GM12878 (cell line): ENCODE data around the gene CLASP1. TPM values are rescaled to one million over a fixed set of nuclear protein-coding genes. Genes with fewer than 3 reads are reported as not detected.

Experiments used
- ATAC-seq: fragments of 200-7000 bp; cut with Tn5 transposase; 3 replicates; pipeline ENCODE4 v1.9.1; 2020; ENCODE audit warnings: mild to moderate bottlenecking, moderate library complexity
- BruUV-seq: library from RNA; stranded (reverse); fragments of 400-500 nt; replicated peaks from 2 replicates; lab custom pipeline; 2021; lab: Mats Ljungman, UMichigan
- CTCF ChIA-PET: fragments of 300-600 bp; sonication (Branson Sonifier 250); formaldehyde crosslinking; extraction: SDS; loops from one replicate; lab custom pipeline; 2021; ENCODE audit warnings: inconsistent platforms; lab: Yijun Ruan, JAX
- POLR2A ChIA-PET: fragments of 350-600 bp; formaldehyde crosslinking; extraction: SDS; loops from one replicate; lab custom pipeline; 2021; ENCODE audit warnings: inconsistent platforms; lab: Charles Lee
- RAD21 ChIA-PET: fragments of 300-600 bp; sonication (Branson Sonifier 250); formaldehyde crosslinking; loops from one replicate; lab custom pipeline; 2023; ENCODE audit warnings: antibody characterized with exemption; ENCODE audit not compliant: unreplicated experiment; lab: Charles Lee
- SMC1A ChIA-PET: fragments of 300-600 bp; sonication (Branson Sonifier 250); formaldehyde crosslinking; loops from one replicate; lab custom pipeline; 2023; ENCODE audit not compliant: unreplicated experiment, uncharacterized antibody; lab: Charles Lee
- DNase-seq: peaks from one replicate; pipeline ENCODE4 v3.0.0-alpha.2; 2011; ENCODE audit warnings: low read depth, low spot score
- FAIRE-seq: peaks from 3 replicates; lab custom pipeline; 2011; peaks lifted over from hg19 to GRCh38; lab: Jason Lieb, UNC
- H2AFZ ChIP-seq: 2 replicates; pipeline ENCODE4 v1.6.0; 2011; ENCODE audit warnings: low read depth, low read length, control low read depth; ENCODE audit not compliant: control insufficient read depth
- H3K27ac ChIP-seq: 2 replicates; pipeline ENCODE4 v1.5.1; 2011; ENCODE audit warnings: control low read depth; ENCODE audit not compliant: control insufficient read depth, insufficient read depth
- H3K27me3 ChIP-seq, 2 experiments: replicated peaks in 1 of 2; 2 replicates each; pipeline versions ENCODE4 v1.6.0 to v1.6.1; 2011; ENCODE audit warnings: low read length in 1 of 2; ENCODE audit not compliant: control insufficient read depth in 2 of 2, insufficient read depth in 2 of 2
- H3K36me3 ChIP-seq, 2 experiments: 2 replicates each; pipeline ENCODE4 v1.5.1; 2011; ENCODE audit warnings: low read length in 1 of 2; ENCODE audit not compliant: control insufficient read depth in 2 of 2, insufficient read depth in 2 of 2
- H3K4me1 ChIP-seq: 2 replicates; pipeline ENCODE4 v1.6.1; 2011; ENCODE audit warnings: mild to moderate bottlenecking, low read length, moderate library complexity, mixed read lengths; ENCODE audit not compliant: control insufficient read depth, insufficient read depth
- H3K4me2 ChIP-seq: 2 replicates; pipeline ENCODE4 v1.6.0; 2011; ENCODE audit warnings: control low read depth; ENCODE audit not compliant: control insufficient read depth, insufficient read depth
- H3K4me3 ChIP-seq: fragments of 200-600 bp; sonication (generic); 2 replicates; pipeline ENCODE4 v1.5.1; 2016
- H3K79me2 ChIP-seq: 2 replicates; pipeline ENCODE4 v1.6.0; 2011; ENCODE audit warnings: low read length; ENCODE audit not compliant: control insufficient read depth, insufficient read depth
- H3K9ac ChIP-seq: 2 replicates; pipeline ENCODE4 v1.8.0; 2011; ENCODE audit warnings: low read length, control low read depth, mixed read lengths; ENCODE audit not compliant: control insufficient read depth, insufficient read depth
- H3K9me3 ChIP-seq: replicated peaks from 3 replicates; pipeline ENCODE4 v1.5.1; 2011; ENCODE audit warnings: mild to moderate bottlenecking, low read length; ENCODE audit not compliant: control insufficient read depth, insufficient read depth
- H4K20me1 ChIP-seq: 2 replicates; pipeline ENCODE4 v1.6.0; 2011; ENCODE audit not compliant: control insufficient read depth, insufficient read depth
- BCLAF1 ChIP-seq: fragments of 450-650 bp; IDR thresholded peaks from 2 replicates; pipeline ENCODE4 v1.6.1; 2017; ENCODE audit warnings: antibody characterized with exemption, mild to moderate bottlenecking, moderate library complexity
- CBX3 ChIP-seq: fragments of 200-600 bp; sonication (generic); IDR thresholded peaks from 2 replicates; pipeline ENCODE4 v1.6.1; 2016; ENCODE audit warnings: low read depth, borderline replicate concordance
- EGR1 ChIP-seq, 2 experiments: IDR thresholded peaks; 1 replicate in 1 of 2; 2 replicates in 1 of 2; pipeline ENCODE4 v1.6.1; 2011 to 2012; ENCODE audit warnings: low read depth in 2 of 2, low read length in 2 of 2, borderline replicate concordance in 1 of 2, mild to moderate bottlenecking in 1 of 2, moderate library complexity in 1 of 2
- ELK1 ChIP-seq: IDR thresholded peaks from 2 replicates; pipeline ENCODE4 v1.6.1; 2012; ENCODE audit warnings: low read depth, low read length, improper control_type of control experiment
- KAT2A ChIP-seq: conservative IDR thresholded peaks from 2 replicates; pipeline ENCODE4 v1.6.1; 2011; ENCODE audit warnings: low read depth, low read length; ENCODE audit not compliant: control insufficient read depth
- LARP7 ChIP-seq: fragments of 450-650 bp; IDR thresholded peaks from 2 replicates; pipeline ENCODE4 v1.6.1; 2017; ENCODE audit warnings: mild to moderate bottlenecking
- MTA3 ChIP-seq: IDR thresholded peaks from 2 replicates; pipeline ENCODE4 v1.6.1; 2012; ENCODE audit warnings: low read length, inconsistent platforms, borderline replicate concordance
- NFYB ChIP-seq: IDR thresholded peaks from 2 replicates; pipeline ENCODE4 v1.6.1; 2011; ENCODE audit warnings: low read depth, mild to moderate bottlenecking, low read length, improper control_type of control experiment, moderate library complexity; ENCODE audit not compliant: insufficient read depth
- NR2C2 ChIP-seq: IDR thresholded peaks from 2 replicates; pipeline ENCODE4 v1.6.1; 2011; ENCODE audit warnings: borderline replicate concordance, low read depth; ENCODE audit not compliant: control insufficient read depth, insufficient read length
- SPI1 ChIP-seq: IDR thresholded peaks from 2 replicates; pipeline ENCODE4 v1.6.1; 2011; ENCODE audit warnings: low read depth, mild to moderate bottlenecking, low read length, moderate library complexity, borderline replicate concordance; ENCODE audit not compliant: insufficient read depth
- ZBTB4 ChIP-seq: fragments of 450-650 bp; formaldehyde crosslinking; IDR thresholded peaks from 2 replicates; pipeline ENCODE4 v1.4.0; 2022; ENCODE audit warnings: mild to moderate bottlenecking, moderate library complexity
- ZNF687 ChIP-seq: fragments of 450-650 bp; IDR thresholded peaks from 2 replicates; pipeline ENCODE4 v1.6.1; 2017; ENCODE audit warnings: mild to moderate bottlenecking, moderate library complexity
- WGBS: methylation state at CpG from one replicate; pipeline ENCODE4 v1.1.6; 2016; ENCODE audit warnings: low lambda C conversion rate; ENCODE audit not compliant: insufficient replicate concordance, insufficient coverage; ENCODE audit errors: missing lambda C conversion rate; 5-methylcytosine and 5-hydroxymethylcytosine counted together
- in situ Hi-C: fragments of 300-500 bp; cut with MboI; formaldehyde crosslinking; loops from 9 replicates; pipeline ENCODE4 v1.14.3; 2018; ENCODE audit warnings: mixed read lengths
- intact Hi-C: fragments of 100-400 bp; cut with micrococcal nuclease; formaldehyde crosslinking; loops from one replicate; pipeline ENCODE4 v1.14.2; 2022; ENCODE audit not compliant: unreplicated experiment
- polyA plus RNA-seq, 11 experiments: library from polyadenylated mRNA; depleted of rRNA in 4 of 11; unstranded in 6 of 11; stranded (reverse) in 5 of 11; fragments of >200 nt; fragmentation: Nextera tagmentation in 4 of 11; fragmentation: Illumina TruSeq in 1 of 11; extraction: Ambion mirVana in 4 of 11; extraction: Trizol in 1 of 11; gene quantifications; 1 replicate in 1 of 11; 2 replicates in 10 of 11; pipeline versions ENCODE4 v1.2.1 to v1.2.3, GENCODE V29; 2011 to 2016; ENCODE audit warnings: inconsistent platforms in 2 of 11, missing spikeins in 2 of 11, low read depth in 1 of 11
- total RNA-seq, 4 experiments: library from RNA; depleted of rRNA in 3 of 4; stranded (reverse); fragments of >200 nt in 3 of 4; fragmentation: Illumina TruSeq in 1 of 4; extraction: Trizol in 1 of 4; gene quantifications; 2 replicates each; pipeline versions ENCODE4 v1.2.1 to v1.2.3, GENCODE V29; 2013 to 2021

CLASP1 gene
- total and polyA plus RNA-seq, 10 of the 15 experiments (the other 5 are each of a cell fraction or from before 2014, with no cell fraction given) = 1.4 to 62.4 (median 32.9) TPM

- Histone ChIP-seq H3K36me3 (peaks cover 15 to 25% of the 10 kb centered on the region in 2 experiments), H3K79me2 (no peaks in the 10 kb centered on the region), H3K4me1 (no peaks in the 10 kb centered on the region), H3K4me2 (no peak overlapping the region), H3K9ac (no peak overlapping the region), H3K27me3 (no peaks in the 10 kb centered on the region), H4K20me1 (no peaks in the 10 kb centered on the region), H3K9me3 (no peaks in the 10 kb centered on the region), H3K4me3 (no peak overlapping the region), H3K27ac (no peak overlapping the region), H2AFZ (no peak overlapping the region)
- ATAC-seq (no peak), FAIRE-seq (no peak), DNase-seq (no peak)
- no TSS peak for BruUV-seq
- CTCF ChIA-PET = interaction anchor here (2.1 kb wide), 1 partner anchor 8 kb away, joined by 8 read pairs; no protein-coding TSS in a partner anchor
- in situ Hi-C loops (no loop called here), intact Hi-C loops (no loop called here)
- WGBS = 99% methylated on average over 4 of the region's 4 CpGs
- RAD21 ChIA-PET = no interaction called here
- SMC1A ChIA-PET = interaction anchor here (1.2 kb wide), 1 partner anchor 26 kb away, joined by 3 read pairs; no protein-coding TSS in a partner anchor
- POLR2A ChIA-PET = interaction anchor here (1.4 kb wide), 1 partner anchor 10 kb away, joined by 4 read pairs; no protein-coding TSS in a partner anchor
- TF ChIP-seq CBX3 (no peak), LARP7 (no peak), KAT2A (no peak), NFYB (no peak), ZBTB4 (CRISPR knock-in tag) (no peak), EGR1 (IDR thresholded peaks at IDR 0.05; ENCODE audit: borderline replicate concordance in 1 of 2, low read depth in 2 of 2, low read length in 2 of 2) (no peak), BCLAF1 (no peak), ZNF687 (no peak), NR2C2 (no peak), ELK1 (no peak), SPI1 (no peak), MTA3 (no peak)
Observed at GRCh38 chr2:121451398-121451797, 197.9 kb downstream of the CLASP1 start.
